ENCODE results near the gene COG8.

- no peak for TF ChIP-seq CTCF (optimal IDR thresholded peaks at IDR 0.05 in 1 of 3, IDR thresholded peaks at IDR 0.05 in 1 of 3, conservative IDR thresholded peaks at IDR 0.05 in 1 of 3; ENCODE audit: extremely low read depth in 1 of 3, insufficient read depth in 2 of 3, low read length in 3 of 3)
- TF ChIP-seq EZH2 (IDR thresholded peaks at IDR 0.05; ENCODE audit: low read length) = no peak
These were observed 54.1 kb downstream of the COG8 start for GRCh38 chr16:69285240-69285639.
